HG02798 (cell line): ENCODE results near the gene PORCN.
A peak's percentile ranks its signal among the peaks of the same experiment; 100 is the strongest.
"Not testable (repeated sequence)": the region's sequence is repeated elsewhere in the genome, so short reads cannot be mapped to it uniquely, and the experiment has no call there.

Experiments used
- ATAC-seq: cut with Tn5 transposase; IDR thresholded peaks from one replicate; pipeline ENCODE4 v1.9.1; 2021; ENCODE audit warnings: mild to moderate bottlenecking; ENCODE audit not compliant: unreplicated experiment, poor library complexity

Gene PORCN

GRCh38 chrX:48509245-48509590 is 426 bp downstream of the PORCN start:
- ATAC-seq, result peak; percentile 3

- no peak for ATAC-seq
These were observed 827 bp downstream of the PORCN start for GRCh38 chrX:48509619-48510018.

GRCh38 chrX:48511560-48511959 is 2.8 kb downstream of the PORCN start:
- no peak for ATAC-seq

DNA sequence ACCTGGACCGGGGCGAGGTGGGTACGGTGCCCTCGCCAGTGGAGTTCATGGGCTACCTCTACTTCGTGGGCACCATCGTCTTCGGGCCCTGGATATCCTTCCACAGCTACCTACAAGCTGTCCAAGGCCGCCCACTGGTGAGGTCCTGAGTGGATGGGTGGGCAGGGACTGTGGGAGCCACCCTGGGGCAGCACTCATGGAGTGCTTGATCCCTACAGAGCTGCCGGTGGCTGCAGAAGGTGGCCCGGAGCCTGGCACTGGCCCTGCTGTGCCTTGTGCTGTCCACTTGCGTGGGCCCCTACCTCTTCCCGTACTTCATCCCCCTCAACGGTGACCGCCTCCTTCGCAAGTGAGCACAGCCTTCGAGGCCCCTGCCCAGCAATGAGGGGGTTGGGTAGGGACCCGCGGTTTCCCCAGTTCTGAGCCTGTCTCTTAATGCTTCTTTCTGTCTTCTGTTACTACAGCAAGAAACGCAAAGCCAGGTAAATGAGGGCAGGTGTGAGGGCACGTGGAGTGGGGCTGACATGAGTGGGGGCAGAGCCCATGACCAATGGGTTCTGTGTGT is 3.7 kb downstream of the PORCN start:
- ATAC-seq, result no peak

GRCh38 chrX:48513670-48514069 is 4.9 kb downstream of the PORCN start:
- no peak for ATAC-seq

- no peak for ATAC-seq
These were observed 5.5 kb downstream of the PORCN start for GRCh38 chrX:48514126-48514806.

- no peak for ATAC-seq
These were observed 6.2 kb downstream of the PORCN start for GRCh38 chrX:48514868-48515460.

DNA sequence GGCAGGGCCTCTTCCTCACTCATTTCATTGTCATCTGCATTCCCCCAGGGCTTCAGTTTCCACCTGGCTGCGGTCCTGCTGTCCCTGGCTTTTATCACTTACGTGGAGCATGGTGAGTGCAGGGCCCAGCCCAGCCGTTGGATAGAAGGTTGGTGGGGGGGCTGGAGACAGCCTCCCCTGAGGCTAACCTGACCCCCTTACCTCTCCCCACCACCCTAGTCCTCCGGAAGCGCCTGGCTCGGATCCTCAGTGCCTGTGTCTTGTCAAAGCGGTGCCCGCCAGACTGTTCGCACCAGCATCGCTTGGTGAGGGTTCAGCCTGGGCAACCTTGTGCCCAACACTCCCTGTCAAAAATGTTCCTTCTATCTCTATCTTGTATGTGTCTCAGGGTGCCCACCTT is 7.0 kb downstream of the PORCN start:
- no peak for ATAC-seq

DNA sequence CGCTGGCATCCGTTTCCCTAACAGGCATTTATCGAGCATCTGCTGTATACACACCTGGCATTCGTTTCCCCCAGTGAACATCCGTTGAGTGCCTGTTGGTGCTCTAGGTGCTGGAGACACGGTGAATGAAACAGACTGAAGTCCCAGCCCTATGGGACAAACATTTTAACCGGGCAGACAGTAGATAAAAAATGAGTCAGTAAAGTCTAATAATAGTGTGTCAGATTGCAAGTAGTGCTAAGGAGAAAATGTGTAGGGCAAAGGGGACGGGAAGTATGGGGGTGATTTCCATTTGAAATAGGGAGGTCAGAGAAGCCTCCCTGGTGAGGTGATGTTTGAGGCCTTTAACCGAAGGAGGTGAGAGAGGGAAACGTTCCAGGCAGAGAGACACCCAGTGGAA is 7.5 kb downstream of the PORCN start:
- ATAC-seq, result no peak

- no peak for ATAC-seq
These were observed 8.2 kb downstream of the PORCN start for GRCh38 chrX:48516987-48517386.

DNA sequence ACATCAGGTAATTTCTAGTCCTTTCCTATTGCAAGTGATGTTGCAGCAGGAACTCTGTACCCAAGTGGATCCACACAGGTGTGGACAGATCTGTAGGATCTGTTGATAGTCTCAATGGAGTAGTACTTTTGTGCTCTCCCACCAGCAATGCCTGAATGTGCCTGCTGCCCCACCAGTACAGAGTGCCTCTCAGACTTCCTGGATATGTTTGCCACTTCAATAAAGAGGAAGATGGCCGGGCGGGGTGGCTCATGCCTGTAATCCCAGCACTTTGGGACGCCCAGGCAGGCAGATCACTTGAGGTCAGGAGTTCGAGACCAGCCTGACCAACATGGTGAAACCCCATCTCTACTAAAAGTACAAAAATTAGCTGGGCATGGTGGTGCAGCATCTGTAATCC is 10.7 kb downstream of the PORCN start:
- ATAC-seq, result not testable (repeated sequence)

- ATAC-seq, result no peak
These were observed 11.7 kb downstream of the PORCN start for GRCh38 chrX:48520455-48520854.

DNA sequence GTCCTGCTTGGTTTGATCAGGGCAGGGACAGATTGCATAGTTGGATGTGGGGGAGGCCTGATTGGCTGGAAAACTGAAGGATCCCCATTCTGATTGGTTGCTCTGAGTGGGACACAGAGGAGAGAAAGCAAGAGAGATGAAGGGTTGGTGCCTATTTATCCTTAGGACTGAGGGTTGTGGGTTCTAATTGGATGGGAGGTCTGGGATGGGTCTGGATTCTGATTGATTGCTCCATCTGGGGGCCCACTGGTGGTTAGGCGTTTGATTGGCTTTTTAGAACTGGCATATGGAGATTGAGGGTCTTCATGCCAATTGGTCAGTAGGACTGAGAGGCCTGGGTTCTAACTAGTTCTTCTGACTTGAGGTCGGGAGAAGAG is 12.2 kb downstream of the PORCN start:
- ATAC-seq, result no peak

DNA sequence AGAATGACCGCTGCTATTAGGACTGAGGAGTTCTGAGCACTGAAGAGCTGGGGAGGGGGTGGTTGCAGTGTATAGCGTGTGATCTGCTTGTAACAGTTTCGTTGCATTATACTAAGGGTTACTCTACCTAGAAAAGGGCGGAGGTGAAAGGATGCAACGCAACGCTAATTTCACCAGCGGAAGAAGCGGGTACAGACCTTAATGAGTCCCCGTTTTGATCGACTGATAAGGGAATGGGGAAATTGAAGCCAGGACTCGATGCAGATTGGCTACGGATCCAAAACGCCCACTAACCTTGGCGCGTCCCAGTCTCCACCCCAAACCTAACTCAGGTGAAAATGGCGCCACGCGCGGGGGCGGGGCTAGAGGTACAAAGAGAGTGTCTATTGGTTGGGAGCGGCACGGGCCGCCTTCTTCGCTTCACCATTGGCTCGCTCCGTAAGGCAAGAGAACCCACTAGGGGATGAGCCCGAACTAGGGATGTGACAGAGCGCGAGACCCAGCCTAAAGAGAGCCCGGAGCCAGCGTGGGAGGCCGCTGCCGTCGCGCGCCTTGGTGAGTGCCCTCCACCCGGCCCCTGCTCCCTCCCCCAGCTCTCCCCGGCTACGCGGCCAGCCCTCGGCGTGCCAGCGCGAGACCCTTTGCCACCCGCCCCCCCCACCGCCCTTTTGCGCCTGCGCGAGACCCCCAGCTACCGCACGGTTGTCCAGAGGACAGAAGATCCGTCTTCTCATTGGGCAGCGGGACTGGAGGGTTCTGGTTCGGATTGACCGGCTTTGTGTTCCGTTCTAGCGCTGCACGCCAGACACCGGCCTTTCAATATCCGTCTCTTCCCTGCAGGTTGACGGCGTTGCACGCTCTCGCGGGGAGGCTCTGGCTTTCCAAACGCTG is 12.8 kb downstream of the PORCN start, which contains the start of gene EBP:
Gene EBP, plus strand, starts transcription at position 456 of the 891 bp plus-strand sequence. CDS start 1,964 bp downstream, outside the sequence.
- peak; percentile 98 for ATAC-seq

GRCh38 chrX:48522291-48522690 is 13.5 kb downstream of the PORCN start:
- no peak for ATAC-seq

DNA sequence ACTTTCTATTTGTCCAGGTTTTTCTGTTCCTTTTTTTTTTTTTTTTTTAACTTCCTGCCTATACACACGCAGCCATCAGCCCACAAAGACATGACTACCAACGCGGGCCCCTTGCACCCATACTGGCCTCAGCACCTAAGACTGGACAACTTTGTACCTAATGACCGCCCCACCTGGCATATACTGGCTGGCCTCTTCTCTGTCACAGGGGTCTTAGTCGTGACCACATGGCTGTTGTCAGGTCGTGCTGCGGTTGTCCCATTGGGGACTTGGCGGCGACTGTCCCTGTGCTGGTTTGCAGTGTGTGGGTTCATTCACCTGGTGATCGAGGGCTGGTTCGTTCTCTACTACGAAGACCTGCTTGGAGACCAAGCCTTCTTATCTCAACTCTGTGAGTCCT is 14.9 kb downstream of the PORCN start:
- ATAC-seq, result no peak

DNA sequence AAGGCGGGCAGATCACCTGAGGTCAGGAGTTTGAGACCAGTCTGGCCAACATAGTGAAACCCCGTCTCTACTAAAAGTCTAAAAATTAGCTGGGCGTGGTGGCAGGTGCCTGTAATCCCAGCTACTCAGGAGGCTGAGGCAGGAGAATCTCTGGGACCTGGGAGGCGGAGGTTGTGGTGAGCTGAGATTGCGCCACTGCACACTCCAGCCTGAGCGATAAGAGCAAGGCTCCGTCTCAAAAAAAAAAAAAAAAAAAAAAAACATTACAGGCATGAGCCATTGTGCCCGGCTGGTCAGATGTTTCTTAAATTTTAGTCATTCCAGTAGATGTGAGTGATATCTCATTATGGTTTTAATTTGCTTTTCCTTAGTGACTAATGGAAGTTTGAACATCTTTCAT is 17.1 kb downstream of the PORCN start:
- ATAC-seq, result not testable (repeated sequence)

DNA sequence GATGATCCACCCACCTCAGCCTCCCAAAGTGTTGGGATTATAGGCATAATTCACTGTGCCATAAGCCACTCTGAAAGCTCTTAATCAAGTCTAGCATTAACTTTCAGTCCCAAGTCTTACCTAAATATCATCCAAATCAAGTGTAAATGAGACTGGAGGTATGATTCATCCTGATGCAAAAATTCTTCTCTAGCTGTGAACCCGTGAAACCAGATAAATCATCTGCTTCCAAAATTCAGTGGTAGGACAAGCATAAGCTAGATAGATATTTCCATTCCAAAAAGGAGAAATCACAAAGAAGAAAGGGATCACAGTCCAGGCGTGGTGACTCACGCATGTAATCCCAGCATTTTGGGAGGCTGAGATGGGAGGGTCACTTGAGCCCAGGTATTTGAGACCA is 21.9 kb downstream of the PORCN start:
- ATAC-seq, result no peak

DNA sequence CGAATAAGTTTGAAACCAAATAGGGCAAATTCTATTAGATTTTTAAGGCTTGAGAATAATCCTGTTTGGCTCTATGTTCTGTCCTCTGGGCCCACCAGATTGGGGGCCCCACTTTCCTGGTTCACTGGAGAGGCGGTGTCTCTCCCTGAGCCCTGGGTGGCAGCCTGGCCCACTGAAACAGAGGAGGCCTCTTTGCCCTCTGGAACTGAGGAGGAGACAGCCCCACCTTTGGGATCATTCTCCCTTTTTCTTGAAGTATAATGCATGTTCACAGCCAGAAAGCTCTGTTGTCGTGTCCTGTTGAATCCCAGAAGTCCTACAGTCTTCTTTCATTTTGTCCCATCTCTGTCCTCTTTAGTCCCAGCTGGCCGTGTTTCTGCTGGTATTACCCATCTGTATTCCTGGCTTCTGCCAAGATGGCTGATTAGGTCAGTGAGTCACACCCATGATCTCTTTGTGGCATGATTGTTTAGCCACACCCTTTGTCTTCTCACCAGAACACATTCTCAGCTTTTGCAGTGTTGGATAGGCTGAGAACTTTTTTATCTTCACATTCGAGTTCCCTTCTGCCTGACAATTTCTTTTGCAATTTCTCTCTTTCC is 22.7 kb downstream of the PORCN start:
- ATAC-seq, result no peak

- no peak for ATAC-seq
These were observed 23.4 kb downstream of the PORCN start for GRCh38 chrX:48532161-48532560.

GRCh38 chrX:48533165-48533564 is 24.4 kb downstream of the PORCN start:
- no peak for ATAC-seq
